Esophagus squamous epithelium (tissue), 4 donors: ENCODE data around the gene ZNRF3.

Experiments
- CTCF ChIP-seq, 6 experiments: fragments of 450-650 bp in 4 of 6; fragments of 200-600 bp in 2 of 6; sonication (generic) in 2 of 6; IDR thresholded peaks; one replicate each; pipeline ENCODE4 v1.5.1; 2016 to 2019; ENCODE audit warnings: antibody characterized with exemption in 6 of 6, mild to moderate bottlenecking in 4 of 6, moderate library complexity in 4 of 6
- POLR2A ChIP-seq, 4 donors: fragments of 450-650 bp; IDR thresholded peaks; one replicate each; pipeline ENCODE4 v1.6.1; 2017; ENCODE audit warnings: antibody characterized with exemption in 4 of 4, mild to moderate bottlenecking in 4 of 4, moderate library complexity in 3 of 4

- peak; percentile 86 to 95 (median 94) for TF ChIP-seq CTCF (IDR thresholded peaks at IDR 0.05)
- no peak for TF ChIP-seq POLR2A (IDR thresholded peaks at IDR 0.05)
Observed at GRCh38 chr22:28855355-28856094, 27.8 kb upstream of the ZNRF3 start.
